Activated naive CD4-positive, alpha-beta T cell treated with anti-CD3 and anti-CD28 coated beads, Interleukin-2, amount 50 U/mL, for 16 hours (primary cell): Measurements from ENCODE around the gene CRELD1.
A peak's percentile ranks its signal among the peaks of the same experiment; 100 is the strongest.

Experiments
- DNase-seq: peaks from one replicate; pipeline ENCODE4 v3.0.0-alpha.2; 2020

Gene CRELD1

DNA sequence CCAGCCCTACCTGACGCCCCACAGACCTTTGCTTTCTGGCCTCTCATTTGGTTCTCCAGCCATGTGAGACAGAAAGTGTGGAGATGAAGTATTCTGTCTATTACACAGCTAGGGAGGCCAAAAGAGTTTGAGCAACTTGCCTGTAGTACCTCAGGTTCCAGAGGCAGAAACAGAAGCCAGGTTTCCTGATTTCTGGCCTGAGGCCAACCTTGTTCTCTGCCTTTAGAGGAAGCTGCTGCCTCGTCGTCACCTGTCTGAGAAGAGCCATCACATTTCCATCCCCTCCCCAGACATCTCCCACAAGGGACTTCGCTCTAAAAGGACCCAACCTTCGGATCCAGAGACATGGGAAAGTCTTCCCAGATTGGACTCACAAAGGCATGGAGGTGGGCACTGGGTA, 27.2 kb upstream of the CRELD1 start:
- DNase-seq, result no peak

DNA sequence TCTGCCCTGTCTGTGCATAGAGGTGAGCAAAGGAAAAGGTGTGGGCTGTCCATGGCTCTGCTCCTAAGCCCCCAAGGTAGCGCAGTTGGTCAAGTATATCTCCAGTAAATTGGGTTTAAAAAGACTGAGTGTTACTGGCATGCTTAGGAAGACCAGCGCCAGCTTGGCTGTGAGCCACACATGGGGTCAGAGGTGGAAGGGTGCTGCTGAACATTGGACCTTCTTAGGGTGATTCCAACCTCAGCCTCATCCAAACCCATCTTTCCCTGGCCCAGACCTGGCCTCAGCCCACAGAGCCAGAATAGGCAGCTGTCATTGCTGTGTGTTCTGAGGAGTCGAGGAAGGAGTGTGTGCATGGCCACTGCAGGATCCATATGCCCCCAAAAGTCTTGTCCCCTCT, 25.3 kb upstream of the CRELD1 start:
- DNase-seq, result no peak

DNA sequence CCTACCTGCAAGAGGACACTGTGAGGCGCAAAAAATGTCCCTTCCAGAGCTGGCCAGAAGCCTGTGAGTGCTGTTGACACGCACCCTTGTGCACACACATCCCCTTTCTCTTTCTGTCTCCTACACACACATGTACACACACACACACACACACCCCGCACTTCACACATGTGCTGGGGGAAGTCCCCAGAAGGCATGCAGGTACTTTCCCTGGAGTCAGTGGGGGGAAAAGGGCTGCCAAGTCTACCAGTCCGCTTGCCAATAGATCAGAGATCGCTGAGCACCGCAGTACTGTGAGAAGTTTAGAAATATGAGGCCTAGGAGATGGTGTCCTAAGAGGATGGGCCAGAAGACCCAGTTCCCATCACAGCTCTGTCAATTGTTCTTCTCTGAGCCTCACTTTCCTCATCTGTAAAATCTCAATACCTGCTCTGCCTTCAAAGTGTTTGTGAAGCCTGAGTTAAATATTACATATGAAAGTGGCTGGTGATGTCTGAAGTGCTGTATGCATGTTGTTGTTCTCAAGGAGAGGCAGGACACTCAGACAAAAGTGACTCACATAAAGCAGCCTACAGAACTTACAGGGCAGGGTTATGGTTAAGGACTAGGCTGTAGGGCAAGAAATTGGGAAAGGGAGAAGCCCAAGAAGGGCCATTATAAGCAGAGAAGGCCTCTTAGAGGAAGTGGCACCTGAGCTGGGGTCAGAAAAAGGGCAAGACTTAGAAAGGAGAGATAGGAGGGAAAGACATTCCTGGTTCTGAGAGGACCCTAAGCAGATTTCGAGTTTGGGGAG, 24.2 kb upstream of the CRELD1 start:
- DNase-seq, result no peak

DNA sequence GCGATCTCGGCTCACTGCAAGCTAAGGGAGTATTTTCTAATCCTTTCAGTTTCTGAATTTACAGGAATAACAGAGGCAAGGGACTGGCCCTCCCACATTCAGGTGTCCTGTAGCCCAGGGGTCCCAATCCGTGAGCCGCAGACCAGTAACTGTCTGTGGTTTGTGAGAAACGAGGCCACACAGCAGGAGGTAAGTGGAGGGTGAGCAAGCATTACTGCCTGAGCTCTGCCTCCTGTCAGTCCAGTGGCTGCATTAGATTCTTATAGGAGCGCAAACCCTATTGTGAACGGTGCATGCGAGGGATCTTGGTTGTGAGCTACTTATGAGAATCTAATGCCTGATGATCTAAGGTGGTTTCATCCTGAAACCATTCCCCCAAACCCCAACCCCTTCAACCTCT, 21.8 kb upstream of the CRELD1 start:
- no peak for DNase-seq

DNA sequence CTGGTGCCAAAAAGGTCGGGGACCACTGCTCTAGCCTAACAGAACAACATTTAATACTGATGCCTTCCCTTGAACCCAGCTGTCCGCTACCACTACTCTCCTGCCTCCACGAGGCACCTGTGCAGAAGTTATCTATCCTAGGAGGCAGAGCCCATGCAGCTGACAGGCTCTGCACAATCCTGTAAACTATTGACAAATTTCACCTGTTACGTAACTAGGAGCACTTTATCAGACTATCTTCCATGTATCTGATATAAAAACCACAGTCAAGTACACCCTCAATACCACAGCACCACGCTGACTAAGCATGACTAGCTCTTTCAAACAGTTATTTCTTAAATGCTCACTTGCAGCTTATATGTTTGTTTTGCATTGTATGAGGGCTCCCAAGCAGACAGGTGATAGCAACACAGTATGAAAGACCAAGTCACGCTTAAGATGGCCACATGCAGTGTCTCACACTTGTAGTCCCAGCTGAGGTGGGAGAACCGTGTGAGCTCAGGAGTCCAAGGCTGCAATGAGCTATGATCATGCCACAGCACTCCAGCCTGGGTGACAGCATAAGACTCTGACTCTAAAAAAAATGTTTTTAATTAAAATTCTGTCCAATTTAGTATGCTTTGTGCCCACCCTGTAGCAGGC, 21.2 kb upstream of the CRELD1 start:
- no peak for DNase-seq

DNA sequence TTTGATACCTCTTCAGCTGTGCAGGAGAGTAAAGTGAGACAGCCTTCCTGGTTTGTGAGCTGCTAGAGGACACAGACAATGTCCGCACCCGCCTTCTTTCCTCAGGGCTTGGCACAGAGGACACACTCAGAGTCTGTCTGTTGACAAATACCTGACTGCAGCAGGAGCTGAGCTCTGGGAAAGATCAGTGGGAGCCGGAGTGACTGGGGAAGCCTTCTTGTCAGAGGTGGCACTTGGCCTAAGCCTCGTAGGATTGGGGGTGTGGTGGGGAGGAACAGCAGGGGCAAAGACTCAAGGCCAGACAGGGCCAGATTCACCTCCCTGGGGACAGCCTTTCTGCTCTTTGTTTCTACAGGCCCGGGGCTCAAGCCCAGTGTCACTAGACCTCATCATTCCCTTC, 20.0 kb upstream of the CRELD1 start:
- DNase-seq, result no peak

DNA sequence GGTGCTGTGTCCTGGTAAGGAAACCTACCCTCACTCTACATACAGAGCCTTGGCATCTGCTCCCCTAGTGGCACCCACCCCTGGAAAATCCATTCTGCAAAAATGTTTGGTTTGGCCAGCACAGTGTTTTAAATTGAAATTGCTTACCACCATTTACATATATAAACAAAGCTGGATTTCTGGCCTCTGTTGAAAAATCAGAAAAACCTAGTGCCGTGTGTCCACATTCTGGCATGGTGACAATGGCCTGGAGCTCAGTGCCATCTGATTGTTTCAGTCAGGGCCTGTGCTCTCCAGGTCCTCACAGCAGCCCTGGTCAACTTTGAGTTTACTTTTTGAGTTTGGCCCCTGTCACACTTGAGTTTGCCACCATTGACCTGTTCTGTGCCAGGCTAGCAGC, 19.6 kb upstream of the CRELD1 start:
- no peak for DNase-seq

DNA sequence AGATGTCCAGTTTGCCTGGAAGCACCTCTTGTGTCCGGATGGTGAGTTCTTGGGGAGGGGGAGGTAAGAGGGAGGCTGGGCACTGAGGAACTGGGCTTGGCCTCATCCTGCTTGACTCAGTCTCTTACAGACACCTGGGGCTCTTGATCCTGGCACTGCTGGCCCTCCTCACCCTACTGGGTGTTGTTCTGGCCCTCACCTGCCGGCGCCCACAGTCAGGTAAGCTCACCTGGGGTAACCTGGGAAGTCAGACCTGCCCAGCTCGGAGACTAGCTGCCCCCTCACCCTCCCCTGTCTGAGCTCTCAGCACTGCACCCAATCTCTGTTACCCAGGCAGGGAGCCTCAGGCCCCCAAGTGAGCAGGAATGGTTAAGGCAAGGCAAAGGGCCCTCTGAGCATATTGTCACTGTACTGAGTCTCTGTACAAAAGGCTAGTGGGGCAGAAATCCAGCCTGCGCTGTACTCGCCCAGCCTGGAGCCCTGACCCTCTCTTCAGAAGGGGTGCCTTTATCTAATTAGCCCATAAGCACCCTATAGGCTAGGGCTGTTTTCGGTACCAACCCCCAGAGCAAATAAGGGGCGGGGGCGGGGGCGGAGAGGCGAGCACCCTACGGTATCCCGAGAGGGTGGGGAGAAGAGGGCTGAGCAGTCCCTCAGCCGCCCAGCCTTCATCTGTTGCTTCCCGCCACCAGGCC, 18.9 kb upstream of the CRELD1 start:
- no peak for DNase-seq

DNA sequence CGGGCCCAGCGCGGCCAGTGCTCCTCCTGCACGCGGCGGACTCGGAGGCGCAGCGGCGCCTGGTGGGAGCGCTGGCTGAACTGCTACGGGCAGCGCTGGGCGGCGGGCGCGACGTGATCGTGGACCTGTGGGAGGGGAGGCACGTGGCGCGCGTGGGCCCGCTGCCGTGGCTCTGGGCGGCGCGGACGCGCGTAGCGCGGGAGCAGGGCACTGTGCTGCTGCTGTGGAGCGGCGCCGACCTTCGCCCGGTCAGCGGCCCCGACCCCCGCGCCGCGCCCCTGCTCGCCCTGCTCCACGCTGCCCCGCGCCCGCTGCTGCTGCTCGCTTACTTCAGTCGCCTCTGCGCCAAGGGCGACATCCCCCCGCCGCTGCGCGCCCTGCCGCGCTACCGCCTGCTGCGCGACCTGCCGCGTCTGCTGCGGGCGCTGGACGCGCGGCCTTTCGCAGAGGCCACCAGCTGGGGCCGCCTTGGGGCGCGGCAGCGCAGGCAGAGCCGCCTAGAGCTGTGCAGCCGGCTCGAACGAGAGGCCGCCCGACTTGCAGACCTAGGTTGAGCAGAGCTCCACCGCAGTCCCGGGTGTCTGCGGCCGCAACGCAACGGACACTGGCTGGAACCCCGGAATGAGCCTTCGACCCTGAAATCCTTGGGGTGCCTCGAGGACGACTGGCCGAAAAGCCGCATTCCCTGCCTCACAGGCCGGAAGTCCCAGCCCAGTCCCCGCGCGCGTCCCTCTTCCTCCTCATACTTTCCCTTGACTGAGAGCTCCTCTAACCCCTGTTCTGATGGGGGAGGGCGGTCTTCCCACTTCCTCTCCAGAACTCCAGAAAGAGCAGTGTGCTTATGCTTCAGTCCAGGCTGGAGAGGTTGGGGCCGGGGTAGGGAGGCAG, 18.1 kb upstream of the CRELD1 start:
- peak; percentile 39 for DNase-seq

DNA sequence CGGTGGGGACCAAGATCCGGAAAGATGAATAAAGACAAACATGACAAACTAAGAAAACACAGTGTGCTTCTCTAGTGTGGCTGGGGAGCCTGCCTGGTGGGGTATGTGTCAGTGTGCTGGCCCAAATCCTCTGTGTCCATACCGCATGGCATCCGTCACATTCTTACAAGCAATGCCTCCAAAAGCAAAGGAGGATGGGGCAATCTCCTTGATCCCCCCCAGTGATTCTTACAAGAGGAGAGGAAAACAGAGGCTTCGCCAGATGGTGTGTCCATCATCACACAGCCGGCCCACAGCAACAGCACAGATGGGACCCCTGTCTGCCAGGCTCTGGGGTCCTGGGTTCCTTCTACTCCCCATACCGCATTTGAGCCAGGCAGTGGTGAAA, 17.3 kb upstream of the CRELD1 start:
- no peak for DNase-seq

DNA sequence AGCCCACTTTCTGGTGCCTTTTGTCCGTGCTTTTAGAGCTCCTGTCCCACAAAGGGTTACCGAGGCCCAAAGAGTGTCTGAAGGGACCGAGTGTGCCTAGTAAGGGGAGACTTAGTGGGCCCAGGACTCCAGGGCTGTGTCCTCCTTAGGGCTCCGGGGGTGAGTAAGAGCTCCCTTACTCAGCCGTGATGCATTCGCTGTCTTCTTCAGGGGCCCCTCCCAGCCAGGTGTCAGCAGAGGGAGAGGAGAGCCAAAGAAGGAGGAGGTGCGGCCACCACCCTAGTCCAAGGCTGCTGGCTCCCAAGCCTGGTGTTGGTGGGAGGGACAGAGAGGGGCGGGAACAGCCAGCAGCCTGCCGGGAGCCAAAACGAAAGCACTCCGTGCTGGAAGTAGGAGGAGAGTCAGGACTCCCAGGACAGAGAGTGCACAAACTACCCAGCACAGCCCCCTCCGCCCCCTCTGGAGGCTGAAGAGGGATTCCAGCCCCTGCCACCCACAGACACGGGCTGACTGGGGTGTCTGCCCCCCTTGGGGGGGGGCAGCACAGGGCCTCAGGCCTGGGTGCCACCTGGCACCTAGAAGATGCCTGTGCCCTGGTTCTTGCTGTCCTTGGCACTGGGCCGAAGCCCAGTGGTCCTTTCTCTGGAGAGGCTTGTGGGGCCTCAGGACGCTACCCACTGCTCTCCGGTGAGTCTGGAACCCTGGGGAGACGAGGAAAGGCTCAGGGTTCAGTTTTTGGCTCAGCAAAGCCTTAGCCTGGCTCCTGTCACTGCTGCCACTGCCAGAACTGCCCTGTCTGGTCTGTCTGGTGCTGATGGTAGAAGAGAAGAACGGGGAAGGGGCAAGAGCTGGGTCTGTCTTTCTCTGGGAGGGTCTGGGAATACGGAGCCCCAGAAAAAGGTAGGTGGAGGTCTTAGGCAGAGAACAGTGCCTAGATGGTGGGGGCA, 16.6 kb upstream of the CRELD1 start, which contains the start of gene IL17RC:
TSS of gene IL17RC (plus strand) at position 365 of the 947 bp plus-strand sequence. CDS start at position 583, 218 bp downstream.
- DNase-seq, result peak; percentile 58

DNA sequence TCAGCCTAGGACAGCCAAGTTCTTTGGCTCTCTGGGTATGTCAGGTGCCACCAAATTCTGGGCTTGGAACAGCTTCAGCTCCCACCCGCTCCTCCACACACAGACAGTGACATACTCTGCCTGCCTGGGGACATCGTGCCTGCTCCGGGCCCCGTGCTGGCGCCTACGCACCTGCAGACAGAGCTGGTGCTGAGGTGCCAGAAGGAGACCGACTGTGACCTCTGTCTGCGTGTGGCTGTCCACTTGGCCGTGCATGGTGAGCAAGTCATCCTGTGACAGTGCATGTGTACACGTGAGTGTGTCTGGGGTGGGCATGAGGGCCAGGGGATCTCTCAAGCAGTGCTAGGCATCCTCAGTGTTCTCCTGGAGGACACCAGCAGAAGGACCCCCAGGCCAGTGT, 15.8 kb upstream of the CRELD1 start:
- DNase-seq, result no peak

DNA sequence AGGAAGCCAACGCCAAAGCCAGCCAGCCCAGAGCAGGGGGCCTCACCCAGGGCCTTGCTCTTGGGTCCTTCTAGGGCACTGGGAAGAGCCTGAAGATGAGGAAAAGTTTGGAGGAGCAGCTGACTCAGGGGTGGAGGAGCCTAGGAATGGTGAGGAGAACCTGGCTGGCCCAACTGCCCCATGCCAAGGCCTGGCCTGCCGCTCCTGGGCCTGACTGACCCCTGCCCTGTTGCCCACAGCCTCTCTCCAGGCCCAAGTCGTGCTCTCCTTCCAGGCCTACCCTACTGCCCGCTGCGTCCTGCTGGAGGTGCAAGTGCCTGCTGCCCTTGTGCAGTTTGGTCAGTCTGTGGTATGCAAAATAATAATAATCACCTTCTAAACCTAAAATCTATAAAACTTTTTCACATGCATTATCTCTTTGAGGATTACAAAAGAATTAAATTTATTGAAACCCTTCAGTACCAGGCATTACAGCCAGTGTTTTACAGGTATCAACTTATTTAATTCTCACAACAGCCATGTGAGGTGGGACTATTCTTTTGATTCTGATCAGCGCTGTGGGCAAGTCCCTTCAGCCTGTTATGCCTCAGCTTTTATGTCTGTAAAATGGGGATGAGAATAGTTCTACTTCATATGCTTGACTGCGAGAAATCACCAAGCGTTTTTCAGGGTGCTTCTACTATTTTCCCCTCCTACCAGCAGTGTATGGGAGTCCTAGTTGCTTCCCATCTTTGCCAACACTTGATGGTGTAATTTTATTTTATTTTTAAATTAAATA, 15.2 kb upstream of the CRELD1 start:
- DNase-seq, result no peak

DNA sequence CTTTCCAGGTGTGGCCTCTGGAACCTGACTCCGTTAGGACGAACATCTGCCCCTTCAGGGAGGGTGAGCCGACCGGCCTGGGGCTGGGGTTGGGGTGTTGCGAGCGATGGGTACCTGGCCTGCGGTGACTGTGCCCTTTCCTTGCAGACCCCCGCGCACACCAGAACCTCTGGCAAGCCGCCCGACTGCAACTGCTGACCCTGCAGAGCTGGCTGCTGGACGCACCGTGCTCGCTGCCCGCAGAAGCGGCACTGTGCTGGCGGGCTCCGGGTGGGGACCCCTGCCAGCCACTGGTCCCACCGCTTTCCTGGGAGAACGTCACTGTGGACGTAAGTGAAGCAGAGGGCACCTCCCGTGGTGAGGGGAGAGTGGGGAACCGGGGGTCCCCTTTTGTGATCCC, 5.5 kb upstream of the CRELD1 start:
- no peak for DNase-seq

DNA sequence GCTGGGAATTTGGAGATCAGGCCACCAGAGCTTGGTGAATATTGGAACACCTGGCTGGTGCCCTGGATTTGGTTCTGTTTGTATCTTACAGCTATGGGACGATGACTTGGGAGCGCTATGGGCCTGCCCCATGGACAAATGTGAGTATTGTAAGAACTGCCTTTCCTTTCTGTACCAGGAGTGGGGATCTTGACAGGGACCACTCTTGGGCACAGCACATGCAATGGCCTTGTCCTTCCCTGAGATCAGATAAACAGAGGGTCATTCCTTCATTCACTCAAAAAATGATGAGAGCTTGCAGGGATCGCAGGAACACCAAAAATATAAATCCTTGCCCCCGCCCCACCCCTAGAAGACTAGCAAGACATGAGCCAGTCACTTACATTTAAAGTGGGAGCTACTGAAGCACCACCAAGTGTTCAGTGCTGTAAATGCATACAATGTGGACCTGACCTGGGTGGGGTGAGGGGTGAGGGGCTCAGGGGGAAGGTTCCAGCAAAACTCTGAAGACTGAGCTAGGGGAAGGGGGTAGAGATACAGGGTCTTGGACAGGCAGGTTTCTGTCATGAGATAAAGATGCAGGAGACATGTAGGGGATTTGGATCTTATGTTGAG, 2.7 kb upstream of the CRELD1 start:
- no peak for DNase-seq

DNA sequence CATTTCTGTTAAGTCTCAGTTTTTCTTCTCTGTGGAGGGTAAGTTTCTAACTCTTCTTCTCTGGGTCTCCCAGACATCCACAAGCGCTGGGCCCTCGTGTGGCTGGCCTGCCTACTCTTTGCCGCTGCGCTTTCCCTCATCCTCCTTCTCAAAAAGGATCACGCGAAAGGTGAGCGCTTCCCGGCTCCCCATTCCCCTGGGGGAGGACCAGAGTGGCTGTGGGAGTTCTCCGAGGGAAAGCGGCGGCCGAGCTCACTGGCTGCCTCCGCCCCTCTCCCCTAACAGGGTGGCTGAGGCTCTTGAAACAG, 1.1 kb upstream of the CRELD1 start:
- DNase-seq, result no peak

DNA sequence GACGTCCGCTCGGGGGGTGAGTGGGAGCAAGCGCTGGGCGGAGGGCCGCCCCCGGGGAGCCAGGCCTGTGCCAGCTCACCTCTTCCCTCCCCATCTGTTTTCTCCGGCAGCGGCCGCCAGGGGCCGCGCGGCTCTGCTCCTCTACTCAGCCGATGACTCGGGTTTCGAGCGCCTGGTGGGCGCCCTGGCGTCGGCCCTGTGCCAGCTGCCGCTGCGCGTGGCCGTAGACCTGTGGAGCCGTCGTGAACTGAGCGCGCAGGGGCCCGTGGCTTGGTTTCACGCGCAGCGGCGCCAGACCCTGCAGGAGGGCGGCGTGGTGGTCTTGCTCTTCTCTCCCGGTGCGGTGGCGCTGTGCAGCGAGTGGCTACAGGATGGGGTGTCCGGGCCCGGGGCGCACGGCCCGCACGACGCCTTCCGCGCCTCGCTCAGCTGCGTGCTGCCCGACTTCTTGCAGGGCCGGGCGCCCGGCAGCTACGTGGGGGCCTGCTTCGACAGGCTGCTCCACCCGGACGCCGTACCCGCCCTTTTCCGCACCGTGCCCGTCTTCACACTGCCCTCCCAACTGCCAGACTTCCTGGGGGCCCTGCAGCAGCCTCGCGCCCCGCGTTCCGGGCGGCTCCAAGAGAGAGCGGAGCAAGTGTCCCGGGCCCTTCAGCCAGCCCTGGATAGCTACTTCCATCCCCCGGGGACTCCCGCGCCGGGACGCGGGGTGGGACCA, 632 bp upstream of the CRELD1 start:
- DNase-seq, result peak; percentile 92

DNA sequence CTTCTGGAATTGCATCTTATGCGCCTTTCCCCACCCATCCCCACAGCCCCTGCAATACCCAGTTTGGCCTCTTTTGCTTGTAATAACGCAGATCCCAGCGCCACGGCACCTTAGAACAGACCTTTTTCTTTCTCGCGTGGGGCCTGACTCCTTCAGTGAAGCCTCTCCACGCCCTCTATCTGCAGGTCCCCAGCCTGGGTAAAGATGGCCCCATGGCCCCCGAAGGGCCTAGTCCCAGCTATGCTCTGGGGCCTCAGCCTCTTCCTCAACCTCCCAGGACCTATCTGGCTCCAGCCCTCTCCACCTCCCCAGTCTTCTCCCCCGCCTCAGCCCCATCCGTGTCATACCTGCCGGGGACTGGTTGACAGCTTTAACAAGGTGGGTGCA, 594 bp downstream of the CRELD1 start:
- DNase-seq, result peak; percentile 42

DNA sequence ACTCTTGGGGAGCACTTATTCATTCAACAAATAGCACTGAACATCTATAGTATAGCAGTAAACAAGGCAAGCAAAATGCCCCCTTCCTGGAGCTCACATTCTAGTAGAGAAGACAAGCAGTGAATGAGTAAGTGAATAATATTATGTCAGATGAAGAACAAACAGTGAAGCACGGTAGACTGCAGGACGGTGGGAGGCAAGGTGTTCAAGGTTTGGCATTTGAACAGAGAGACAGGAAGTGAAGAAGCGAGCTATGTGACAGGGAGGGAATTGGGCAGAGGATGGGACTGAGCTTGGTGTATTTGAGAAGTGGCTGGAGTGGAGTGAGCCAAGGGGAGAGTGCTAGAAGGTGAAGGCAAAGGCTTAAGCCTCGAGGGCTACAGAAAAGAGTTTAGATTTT, 1.4 kb downstream of the CRELD1 start:
- DNase-seq, result no peak

DNA sequence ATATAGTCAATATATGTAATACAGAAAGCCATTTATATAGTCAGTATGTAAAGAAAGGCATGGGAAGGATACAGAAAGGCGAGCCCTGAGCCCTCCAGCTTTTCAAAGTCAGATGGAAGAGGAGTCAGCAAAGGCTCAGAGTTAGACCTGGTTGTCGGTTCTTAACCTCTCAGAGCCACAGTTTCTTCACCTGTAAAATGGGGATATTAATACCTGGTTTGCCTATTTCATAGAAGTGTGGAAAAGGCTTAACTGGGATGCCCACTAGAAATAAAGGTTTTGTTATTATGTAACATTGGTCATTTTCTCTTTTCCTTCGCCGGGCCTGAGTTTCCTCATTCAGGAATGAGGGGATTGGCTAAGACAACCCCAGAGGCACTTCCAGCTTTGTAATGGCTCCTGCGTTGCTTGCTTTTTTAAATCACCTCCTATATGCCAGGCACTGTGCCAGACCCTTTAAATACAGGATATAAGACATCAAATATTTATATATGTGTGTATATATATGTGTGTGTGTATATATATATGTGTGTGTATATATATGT, 2.4 kb downstream of the CRELD1 start:
- no peak for DNase-seq
